ENCODE results near the gene KCNAB1.

GRCh38 chr3:156366559-156366958, 246.2 kb downstream of the KCNAB1 start:
- TF ChIP-seq, protein P1, sequence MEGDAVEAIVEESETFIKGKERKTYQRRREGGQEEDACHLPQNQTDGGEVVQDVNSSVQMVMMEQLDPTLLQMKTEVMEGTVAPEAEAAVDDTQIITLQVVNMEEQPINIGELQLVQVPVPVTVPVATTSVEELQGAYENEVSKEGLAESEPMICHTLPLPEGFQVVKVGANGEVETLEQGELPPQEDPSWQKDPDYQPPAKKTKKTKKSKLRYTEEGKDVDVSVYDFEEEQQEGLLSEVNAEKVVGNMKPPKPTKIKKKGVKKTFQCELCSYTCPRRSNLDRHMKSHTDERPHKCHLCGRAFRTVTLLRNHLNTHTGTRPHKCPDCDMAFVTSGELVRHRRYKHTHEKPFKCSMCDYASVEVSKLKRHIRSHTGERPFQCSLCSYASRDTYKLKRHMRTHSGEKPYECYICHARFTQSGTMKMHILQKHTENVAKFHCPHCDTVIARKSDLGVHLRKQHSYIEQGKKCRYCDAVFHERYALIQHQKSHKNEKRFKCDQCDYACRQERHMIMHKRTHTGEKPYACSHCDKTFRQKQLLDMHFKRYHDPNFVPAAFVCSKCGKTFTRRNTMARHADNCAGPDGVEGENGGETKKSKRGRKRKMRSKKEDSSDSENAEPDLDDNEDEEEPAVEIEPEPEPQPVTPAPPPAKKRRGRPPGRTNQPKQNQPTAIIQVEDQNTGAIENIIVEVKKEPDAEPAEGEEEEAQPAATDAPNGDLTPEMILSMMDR (conservative IDR thresholded peaks at IDR 0.05) = no peak
- TF ChIP-seq EZH2 (IDR thresholded peaks at IDR 0.05; ENCODE audit: low read depth) = no peak

All from PC-9 (cell line).